Measurements from ENCODE around the gene NADSYN1.
A peak's percentile ranks its signal among the peaks of the same experiment; 100 is the strongest.

The NADSYN1 gene

DNA sequence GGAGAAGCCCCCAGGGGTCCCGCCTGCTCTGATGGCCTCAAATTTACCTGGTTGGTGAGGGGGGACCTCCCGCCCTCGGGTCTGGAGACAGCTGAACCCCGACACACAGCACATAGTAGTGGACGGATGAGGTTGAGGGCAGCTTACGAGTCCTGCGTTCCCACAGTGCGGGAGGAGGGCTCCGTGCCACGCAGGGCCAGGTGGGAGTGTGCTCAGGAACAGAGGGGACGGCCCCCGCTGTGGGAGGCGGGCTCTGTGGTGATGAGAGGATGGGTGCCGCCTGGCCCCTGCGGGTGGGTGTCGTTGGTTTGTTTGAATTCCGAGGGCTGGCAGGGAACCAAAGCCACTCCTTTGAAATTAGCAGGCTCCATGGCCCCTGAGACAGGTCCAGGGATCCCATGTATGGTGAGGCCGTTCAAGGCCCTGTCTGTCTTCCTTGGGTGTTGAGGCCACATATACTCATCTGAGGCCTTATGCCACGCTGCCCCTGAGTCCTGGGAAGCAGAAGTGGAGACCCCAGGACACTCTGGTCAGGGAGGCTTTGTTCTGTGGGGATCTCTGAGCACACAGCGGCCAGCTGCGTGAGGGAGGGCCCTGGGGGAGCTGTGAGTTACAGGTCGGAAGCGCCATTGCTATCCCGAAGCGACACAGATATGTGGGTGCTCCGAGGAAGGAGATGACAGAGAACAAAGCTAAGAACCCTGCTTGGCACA, 21.9 kb downstream of the NADSYN1 start:
- DNase-seq: no peak

DNA sequence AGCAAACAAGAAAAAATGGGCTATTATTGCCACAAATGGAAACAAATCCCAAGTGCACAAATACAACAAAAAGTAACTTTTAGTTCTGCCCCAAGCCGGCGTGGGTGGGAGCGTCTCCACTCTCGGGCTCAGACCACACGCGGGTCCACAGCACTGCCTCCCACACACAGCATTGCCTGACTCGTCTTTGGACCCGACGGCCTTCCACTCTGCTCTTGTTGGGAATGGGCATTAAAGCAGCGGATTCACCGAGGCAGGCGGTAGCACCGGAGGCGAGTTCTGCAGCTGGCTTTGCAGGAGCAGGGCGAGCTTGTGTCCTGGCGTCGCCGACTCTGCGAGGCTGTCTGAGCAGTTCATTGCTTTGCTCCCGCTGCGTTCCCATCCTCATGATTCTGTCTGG, 23.0 kb downstream of the NADSYN1 start:
- DNase-seq: no peak

DNA sequence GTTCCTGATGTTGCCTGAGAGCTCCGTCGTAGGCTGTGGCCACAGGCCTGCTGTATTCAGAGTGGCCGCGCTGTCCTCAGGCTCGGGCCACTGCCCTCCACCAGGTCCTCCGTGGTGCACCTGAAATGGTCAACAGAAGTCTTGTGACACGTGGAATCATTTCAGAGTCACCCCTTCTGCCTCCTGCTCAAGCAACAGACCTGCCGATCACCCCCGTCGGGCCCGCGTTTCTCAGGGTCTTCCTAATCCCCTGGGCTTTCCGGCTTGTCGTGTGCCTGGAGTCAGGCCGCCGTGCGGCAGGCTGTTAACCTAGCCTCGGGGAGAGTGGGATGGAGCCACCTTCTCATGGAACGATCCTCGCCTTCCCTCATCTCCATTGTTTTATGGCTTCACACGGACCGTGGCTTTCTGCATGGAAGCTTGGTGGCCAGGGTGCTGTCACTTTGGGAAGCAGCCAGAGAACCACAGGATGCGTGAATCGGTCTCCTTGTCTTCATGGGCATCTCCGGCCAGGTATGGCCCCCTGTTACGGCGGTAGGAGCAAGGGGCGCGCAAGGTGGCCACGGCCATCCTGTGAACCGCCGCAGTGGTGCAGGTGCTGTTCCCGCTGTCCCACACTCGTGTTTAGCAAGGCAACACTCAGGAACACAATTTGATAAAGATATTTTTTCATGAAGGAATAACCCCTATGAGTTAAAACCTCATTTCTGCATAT, 24.1 kb downstream of the NADSYN1 start:
- DNase-seq: no peak

DNA sequence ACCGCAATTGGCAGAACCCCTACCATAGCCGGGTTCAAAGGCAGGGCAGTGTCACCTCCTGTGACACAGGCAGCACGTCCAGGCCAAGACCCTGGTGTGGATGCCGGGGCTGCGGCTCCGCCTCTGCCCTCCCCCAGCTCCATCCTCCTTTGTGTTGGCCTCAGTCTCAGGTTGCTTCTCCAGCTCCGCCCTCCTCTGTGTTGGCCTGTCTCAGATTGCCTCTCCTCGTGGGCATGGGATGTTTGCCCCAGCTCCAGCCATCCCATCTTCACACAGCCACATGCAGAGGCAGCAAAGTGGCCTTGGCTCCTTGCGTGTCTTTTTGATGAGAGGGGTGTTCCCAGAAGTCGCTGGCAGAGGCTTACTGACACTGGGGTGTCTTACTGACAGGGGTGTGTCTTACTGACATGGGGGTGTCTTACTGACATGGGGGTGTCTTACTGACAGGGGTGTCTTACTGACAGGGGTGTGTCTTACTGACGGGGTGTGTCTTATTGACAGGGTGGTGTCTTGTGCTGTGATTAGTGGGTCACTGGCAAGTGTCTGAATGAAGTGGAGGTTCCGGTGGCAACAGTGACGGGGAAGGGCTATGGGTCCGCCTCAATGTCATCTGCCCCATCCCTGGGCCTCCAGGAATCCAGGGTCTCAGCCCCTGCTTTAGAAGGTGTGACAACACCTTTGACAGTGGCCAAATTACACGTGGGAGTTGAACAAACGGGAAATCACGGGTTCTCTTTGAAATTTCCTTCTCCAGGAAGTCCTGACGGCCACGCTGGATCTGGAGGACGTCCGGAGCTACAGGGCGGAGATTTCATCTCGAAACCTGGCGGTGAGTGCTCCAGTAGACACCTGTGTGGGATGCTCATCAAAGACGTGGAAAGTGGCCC, 24.9 kb downstream of the NADSYN1 start:
- no peak for DNase-seq

DNA sequence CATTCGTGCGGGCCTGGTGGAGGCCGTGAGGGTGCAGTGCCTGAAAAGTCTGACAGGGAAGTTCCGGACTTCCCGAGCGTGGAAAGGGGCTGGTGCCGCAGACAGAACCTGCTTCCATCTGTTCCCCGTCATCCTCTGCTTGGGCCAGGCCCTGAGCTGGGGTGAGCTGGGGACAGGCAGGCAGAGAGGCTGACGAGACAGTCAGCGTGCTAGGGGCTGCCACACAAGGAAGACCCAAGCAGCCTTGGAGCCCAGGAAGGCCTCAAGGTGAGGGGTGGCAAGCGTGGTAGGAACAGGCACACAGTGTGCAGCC, 25.5 kb downstream of the NADSYN1 start:
- DNase-seq: no peak

DNA sequence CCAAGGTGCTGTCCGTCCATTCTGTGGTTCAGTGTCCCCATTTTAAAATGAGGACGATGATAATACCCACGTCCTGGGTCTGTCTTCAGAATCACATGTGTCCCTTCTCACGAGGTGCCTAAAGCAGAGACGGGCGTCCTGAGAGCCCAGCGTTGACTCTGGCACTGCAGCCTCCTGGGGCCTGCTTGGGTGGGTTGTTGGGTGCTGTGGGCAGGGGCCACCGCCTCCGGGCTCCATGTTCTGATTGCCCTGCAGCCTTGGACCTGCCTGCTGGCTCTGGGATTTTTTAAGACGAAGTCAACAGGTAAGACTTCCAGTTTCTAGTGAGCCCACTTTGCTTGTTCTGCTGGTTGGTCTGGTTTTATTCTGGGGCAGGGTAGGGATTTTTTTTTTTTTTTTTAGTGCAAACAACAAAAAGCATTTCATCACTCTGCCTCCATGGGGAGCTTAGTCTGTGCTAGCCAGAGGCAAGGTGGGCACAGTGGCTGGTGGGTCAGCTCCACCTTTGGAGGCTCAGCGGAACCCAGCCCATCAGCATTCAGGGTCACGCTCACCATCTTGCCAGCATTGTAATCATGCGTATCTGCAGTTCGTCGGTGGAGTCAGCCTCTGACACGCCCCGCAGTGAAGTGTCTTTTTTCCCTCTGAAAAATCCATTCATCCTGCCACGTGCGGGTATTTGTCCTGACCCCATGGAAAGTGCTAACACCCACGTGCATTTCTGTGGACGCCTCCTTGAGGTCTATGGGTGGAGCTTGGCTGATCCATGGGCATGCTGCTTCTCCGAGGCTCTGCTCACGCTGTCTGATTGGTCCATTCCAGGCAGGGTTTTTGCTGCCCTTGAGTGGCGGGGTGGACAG, 28.3 kb downstream of the NADSYN1 start:
- DNase-seq: no peak

DNA sequence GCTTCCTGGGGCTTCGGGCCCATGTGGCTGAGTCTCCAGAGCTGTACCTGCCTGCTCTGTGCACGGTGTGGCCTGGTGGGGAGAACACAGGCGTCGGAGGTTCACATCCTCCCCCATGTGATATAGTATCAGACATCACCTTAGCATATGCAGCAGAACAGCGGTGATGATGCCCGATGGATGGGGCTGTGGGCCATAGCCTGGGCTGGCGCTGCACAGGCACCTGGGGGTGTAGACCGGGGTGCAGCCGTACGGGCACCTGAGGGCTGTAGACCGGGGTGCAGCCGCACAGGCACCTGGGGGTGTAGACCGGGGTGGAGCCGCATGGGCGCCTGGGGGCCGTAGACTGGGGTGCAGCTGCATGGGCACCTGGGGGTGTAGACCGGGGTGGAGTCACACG, 29.2 kb downstream of the NADSYN1 start:
- no peak for DNase-seq

DNA sequence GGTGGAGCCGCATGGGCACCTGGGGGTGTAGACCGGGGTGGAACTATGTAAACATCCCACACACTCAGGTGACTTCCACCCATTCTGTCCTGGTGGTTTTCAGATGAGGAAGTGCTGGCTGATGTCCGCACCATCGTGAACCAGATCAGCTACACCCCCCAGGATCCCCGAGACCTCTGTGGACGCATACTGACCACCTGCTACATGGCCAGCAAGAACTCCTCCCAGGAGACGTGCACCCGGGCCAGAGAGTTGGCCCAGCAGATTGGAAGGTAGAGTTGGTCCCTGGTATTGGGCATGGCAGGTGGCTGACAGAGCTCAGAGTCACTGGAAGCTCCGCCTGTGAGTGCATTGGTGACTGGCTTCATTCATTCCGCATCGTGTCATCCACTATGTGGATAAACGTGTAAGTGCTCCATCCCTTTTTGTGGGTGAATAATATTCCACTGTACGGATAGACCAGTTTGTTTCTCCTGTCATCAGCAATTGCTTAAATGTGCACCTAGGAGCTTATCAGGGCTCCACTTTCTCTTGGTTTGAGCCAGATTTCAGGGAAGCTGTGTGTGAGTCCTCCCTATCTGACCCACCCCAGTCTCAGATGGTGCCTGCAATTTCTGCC, 29.9 kb downstream of the NADSYN1 start:
- no peak for DNase-seq

DNA sequence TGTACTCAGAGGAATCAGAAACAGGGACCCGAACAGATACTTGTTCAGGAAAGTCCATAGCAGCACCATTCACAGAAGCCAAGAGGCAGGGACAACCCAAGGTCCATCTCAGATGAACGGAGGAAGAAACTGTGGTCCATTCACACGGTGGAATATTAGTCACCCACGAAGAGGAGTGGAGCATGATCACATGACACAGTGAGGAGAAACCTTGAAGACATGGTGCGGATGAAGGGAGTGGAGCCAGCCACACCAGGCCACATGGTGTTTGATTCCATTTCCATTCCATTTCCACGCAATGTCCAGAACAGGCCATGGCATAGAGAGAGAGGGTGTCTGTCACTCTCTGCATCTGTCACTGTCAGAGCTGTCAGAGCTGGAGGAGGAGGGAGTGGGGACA, 30.7 kb downstream of the NADSYN1 start:
- no peak for DNase-seq

DNA sequence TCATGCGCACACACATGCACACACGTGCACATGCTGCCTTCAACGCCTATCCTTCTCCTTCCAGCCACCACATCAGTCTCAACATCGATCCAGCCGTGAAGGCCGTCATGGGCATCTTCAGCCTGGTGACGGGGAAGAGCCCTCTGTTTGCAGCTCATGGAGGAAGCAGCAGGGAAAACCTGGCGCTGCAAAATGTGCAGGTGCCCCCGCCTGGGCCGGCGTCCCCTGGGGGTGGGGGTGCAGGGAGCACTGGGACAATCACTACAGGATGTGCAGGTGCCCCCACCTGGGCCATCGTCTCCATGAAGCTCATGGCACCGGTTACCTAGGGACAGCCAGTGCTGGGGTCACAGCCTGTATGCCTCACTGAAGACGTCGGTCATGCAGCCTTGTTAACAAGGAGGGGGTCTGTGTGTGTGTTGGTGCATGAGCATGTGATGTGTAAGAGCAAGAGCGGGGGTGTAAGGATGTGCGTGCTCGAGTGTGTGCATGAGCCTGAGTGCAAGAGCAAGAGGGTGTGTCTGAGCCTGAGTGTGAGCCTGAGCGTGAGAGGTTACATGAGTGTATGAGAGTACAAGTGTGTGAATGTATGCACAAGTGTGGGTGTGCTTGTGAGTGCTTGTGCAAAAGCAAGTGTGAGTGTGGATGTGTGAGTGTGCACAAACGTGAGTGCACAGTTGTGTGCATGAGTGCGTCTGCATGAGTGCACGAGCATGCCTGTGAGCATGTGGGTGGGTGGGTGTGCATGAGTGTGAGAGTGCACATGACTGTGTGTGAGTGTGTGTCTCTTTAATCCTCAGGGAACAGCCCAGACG, 31.5 kb downstream of the NADSYN1 start:
- DNase-seq: no peak

DNA sequence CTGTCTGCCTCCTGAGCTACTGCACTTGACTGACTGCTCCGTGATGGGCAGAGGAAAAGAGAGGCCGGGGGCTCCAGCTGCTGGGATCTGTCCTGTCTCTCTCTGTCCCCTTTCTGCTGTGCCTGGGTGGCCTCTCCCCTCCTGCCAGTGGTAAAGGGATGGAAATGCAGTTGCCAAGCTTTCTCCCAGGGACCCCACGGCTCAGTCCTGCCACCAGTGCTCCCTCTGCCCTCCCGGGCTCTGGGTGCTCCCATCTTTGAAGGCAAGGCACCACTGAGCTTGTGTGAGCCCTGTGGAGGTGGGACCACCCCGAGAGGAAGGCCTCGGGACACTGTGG, 32.0 kb downstream of the NADSYN1 start:
- no peak for DNase-seq

DNA sequence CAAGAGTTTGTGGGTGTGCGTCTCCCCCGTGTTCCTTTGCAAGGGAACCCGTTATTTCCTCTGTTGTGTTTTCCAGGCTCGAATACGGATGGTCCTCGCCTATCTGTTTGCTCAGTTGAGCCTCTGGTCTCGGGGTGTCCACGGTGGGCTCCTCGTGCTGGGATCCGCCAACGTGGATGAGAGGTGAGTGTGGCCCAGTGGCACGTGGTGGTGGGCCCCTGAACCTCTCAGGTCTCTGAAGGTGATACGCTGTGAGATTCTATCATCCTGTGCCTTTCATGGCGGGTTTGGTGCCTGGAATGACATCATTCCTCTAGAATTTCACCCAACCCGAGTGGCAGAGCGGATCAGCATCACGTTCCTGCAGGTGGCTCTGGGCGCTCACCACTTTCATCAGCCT, 32.5 kb downstream of the NADSYN1 start:
- no peak for DNase-seq

DNA sequence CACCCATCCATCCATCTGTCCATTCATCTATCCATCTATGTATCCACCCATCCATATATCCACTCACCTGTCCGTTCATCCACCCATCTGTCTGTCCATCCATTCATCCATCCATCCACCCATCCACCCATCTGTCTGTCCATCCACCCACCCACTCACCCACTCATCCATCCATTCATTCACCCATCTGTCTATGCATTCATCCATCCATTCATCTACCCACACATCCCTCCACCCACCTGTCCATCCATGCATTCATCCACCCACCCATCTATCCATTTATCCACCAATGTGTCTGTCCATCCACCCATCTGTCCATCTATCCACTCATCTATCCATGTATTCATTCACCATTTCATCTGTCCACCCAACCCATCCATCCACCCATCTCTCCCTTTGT, 33.3 kb downstream of the NADSYN1 start:
- DNase-seq: no peak

DNA sequence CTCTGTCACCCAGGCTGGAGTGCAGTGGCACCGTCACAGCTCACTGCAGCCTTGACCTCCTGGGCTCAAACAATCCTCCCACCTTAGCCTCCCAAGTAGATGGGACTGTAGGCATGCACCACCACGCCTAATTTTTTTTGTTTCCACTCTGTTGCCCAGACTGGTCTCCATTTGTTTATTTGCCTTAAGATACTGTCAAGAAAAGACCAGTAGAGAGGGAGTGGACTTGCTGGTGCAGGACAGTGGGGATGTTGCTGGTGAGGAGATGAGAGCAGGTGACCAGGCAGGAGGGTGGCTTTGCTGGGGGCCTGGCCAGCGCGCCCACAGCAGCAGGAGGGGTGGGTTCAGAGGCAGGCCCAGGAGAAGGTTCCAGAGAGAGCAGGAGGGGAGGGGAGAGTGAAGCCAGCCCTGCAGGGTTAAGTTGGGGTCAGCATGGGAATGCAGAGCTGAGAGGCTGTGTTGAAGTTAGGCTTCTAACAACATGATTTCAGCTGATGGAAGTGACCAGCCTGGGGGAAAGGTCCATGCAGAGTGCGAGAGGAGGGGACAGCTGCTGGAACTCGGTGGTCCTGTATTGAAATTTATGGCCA, 35.8 kb downstream of the NADSYN1 start:
- DNase-seq: no peak

DNA sequence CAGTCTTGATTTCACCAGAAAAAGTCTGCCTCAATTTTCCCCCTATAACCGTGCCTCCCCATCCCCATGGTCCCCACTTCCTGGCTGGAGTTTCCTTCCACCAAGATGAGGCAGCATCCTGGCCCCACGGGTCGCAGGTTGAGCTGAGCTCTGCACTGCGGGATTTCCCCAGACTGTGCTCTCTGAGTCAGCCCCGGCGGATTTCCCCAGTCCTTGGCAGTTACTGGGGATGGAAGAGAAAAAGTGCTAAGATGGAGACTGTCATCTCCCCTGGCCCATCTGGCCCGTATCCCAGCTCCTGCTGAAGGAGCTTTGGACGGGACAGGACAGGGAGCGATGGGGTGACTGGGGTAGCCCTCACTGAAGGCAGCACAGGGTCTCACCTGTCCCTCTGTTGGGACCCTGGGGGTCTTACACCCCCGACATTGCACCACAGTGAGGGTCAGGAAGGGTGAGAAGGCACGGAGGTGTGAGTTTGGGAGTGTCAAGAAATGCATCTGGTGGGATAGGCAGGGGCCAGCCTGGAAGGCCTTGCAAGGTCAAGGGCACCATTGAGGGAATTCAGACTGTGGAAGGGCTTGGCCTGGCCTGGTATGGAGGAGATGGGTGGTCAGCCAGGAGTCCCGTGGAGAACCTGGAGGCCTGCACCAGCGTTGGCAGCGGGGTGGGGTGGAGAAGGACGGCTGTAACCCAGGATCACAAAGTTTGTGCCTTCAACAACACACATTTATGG, 36.5 kb downstream of the NADSYN1 start:
- DNase-seq: peak in 1 of 2 experiments; percentile 19

DNA sequence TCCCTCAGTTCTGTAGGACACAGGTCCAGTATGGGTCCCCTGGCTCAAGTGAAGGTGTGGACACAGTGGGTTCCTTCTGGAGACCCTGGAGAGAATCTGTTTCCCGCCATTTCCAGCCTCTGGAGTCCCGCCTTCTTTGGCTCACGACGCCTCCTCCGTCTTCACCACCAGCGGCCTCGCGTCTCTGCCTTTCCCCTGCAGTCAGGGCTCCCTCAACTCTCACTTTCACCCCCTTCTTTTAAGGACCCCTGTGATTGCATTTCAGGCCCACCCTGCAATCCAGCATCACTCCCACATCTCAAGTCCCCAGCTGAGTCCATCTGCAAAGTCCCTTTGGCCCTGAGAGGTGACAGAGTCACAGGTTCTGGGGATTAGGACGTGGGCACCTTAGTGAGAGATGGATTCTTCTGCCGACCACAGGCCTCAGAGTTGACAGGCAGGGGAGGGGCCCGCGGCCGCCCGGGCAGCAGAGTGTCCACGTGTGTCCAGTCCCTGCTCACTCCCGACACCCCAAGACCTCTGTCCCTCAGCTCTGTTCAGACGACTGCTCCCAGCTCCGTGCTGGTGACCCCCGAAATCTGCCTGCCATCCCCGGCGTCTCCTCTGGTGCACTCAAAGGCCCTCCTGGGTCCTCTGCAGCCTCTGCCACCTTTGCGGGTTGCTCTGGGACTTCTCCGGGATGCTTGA, 37.2 kb downstream of the NADSYN1 start:
- no peak for DNase-seq

DNA sequence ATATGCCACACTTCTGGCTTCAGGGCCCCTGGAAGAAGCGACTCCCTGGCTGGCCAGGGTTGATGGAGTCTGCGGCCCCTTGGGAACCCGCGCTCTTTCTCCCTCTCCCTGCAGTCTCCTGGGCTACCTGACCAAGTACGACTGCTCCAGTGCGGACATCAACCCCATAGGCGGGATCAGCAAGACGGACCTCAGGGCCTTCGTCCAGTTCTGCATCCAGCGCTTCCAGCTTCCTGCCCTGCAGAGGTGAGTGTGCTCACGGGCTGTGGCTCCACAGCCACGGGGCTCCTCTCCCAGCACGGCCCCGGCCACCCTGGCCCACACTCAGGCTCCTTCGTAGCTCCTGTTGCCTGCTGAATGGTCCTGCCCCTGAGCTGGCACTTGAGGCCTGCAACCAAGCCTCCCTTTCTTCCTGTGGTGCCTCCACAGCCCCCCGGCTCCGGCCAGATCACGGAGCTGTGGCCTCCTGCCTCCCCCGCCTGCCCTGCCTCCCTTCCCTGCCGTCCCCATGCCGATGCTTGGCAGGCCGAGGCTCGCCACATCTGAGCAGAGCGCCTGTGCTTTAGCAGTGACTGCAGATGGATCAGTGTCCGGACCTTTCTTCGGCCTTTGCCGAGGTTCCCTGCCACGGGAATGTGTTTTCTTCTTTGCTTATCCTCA, 37.9 kb downstream of the NADSYN1 start:
- no peak for DNase-seq

DNA sequence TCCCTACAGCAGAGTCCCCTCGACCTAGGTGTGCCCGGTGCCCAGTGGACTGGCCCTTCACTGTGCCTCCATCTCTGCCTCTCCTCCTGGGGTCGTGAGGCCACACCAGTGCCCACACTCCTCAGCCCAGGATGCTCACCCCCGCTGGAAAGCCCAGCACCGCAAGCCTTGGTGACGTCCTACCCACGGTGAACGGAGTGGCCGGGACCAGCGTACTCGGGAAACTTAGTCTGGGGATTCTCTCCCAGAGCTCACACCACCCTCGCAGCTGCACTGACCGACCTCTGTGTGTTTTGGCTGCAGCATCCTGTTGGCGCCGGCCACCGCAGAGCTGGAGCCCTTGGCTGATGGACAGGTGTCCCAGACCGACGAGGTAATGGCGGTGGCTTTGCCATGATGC, 38.5 kb downstream of the NADSYN1 start:
- DNase-seq: no peak

DNA sequence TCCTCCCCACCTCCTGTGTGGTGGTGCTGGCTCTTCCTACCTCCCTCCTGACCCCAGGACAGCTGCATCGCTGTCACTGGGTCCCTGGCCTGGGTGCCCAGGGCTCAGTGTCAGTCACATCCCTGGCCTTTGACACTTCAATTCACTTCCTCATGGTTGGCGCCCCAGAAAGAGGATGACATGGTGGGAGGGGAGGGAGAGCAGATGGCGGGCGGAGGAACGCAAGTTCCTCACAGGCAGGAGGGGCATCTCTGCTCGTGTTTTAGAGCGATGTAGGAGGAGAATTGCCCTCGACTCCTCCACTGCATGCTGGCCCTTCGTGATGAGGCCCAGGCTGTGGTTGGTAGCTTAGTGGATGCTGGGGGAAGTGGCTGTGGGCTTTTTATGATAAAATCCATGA, 38.9 kb downstream of the NADSYN1 start:
- no peak for DNase-seq
